ENCODE data around the gene MARK2. TPM values are rescaled to one million over a fixed set of nuclear protein-coding genes. Genes with fewer than 3 reads are reported as not detected.

MARK2 gene
- total RNA-seq, result 6.2 and 16.0 TPM in 2 replicates

GRCh38 chr11:63838678-63839507, at the start of gene MARK2:
TSS of gene MARK2 (plus strand) at chr11:63839110. CDS start at chr11:63839507, 397 bp downstream.

GRCh38 chr11:63813035-63813562, 25.8 kb upstream of the MARK2 start, which contains the start of gene SPINDOC:
TSS of gene SPINDOC (plus strand) at chr11:63813456. CDS start at chr11:63813687, 231 bp downstream.

GRCh38 chr11:63916837-63917691, 78.2 kb downstream of the MARK2 start, which contains the start of gene RCOR2:
TSS of gene RCOR2 (minus strand) at chr11:63917164. CDS start at chr11:63916456, 708 bp downstream.

GRCh38 chr11:63938479-63939396, 99.8 kb downstream of the MARK2 start, which contains the start of gene NAA40:
TSS of gene NAA40 (plus strand) at chr11:63939002. CDS start at chr11:63939097, 95 bp downstream.

Other genes starting within 250 kb of the MARK2 start
- gene PLAAT3, start 224.7 kb upstream of the MARK2 start, total RNA-seq, result 22.8 and 73.0 TPM in 2 replicates
- 84.9 and 87.6 TPM in 2 replicates for gene ATL3, start 167.7 kb upstream of the MARK2 start, total RNA-seq
- gene RTN3, start 157.6 kb upstream of the MARK2 start, total RNA-seq, result 30.8 and 73.8 TPM in 2 replicates
- 10.7 and 10.8 TPM in 2 replicates for gene ZFTA, start 70.3 kb upstream of the MARK2 start, total RNA-seq
- gene SPINDOC, start 25.7 kb upstream of the MARK2 start, total RNA-seq, result 14.9 and 17.8 TPM in 2 replicates
- 0.16 and 0.19 TPM in 2 replicates for gene RCOR2, start 78.1 kb downstream of the MARK2 start, total RNA-seq
- 6.5 and 20.8 TPM in 2 replicates for gene NAA40, start 99.9 kb downstream of the MARK2 start, total RNA-seq
- gene COX8A, start 135.5 kb downstream of the MARK2 start, total RNA-seq, result 202 and 382 TPM in 2 replicates
- 46.6 and 50.3 TPM in 2 replicates for gene OTUB1, start 147.3 kb downstream of the MARK2 start, total RNA-seq
- not detected in 2 replicates for gene FLRT1, start 196.8 kb downstream of the MARK2 start, total RNA-seq